Measurements from ENCODE around the gene HIF3A.

GRCh38 chr19:46385636-46386035 is 88.8 kb downstream of the HIF3A start:
- TF ChIP-seq SUZ12 (IDR thresholded peaks at IDR 0.05; ENCODE audit: extremely low read depth, insufficient read depth, insufficient read length) (no peak), ZNF274 (IDR thresholded peaks at IDR 0.05; ENCODE audit: low read depth, low read length) (no peak)
